Naive thymus-derived CD4-positive, alpha-beta T cell (primary cell): ENCODE measurements around the gene RERE. TPM values are rescaled to one million over a fixed set of nuclear protein-coding genes. Genes with fewer than 3 reads are reported as not detected.

Experiments
- ATAC-seq: fragments of 150-1000 bp; cut with Tn5 transposase; 2 replicates; pipeline ENCODE4 v1.10.0; 2021; ENCODE audit warnings: mild to moderate bottlenecking, moderate library complexity
- CTCF ChIA-PET: fragments of 350-600 bp; sonication (Branson Sonifier 250); formaldehyde crosslinking; loops from one replicate; lab custom pipeline; 2021; ENCODE audit warnings: antibody characterized with exemption; lab: Charles Lee
- POLR2A ChIA-PET: fragments of 350-600 bp; sonication (Branson Sonifier 250); formaldehyde crosslinking; loops from one replicate; lab custom pipeline; 2021; ENCODE audit warnings: antibody characterized with exemption, inconsistent platforms; lab: Charles Lee
- DNase-seq, 9 donors: peaks; one replicate each; pipeline versions ENCODE4 v3.0.0 to v3.0.0-alpha.2; 2020 to 2022; ENCODE audit warnings: mixed read lengths in 1 of 9
- H3K27ac ChIP-seq: one replicate; pipeline ENCODE4 v1.7.0; 2013; ENCODE audit warnings: mild to moderate bottlenecking, low read depth, low read length, moderate library complexity
- H3K27me3 ChIP-seq, 2 donors: one replicate each; pipeline ENCODE4 v1.7.0; 2013; ENCODE audit warnings: low read length in 2 of 2, mild to moderate bottlenecking in 2 of 2, moderate library complexity in 2 of 2; ENCODE audit not compliant: control insufficient read depth in 2 of 2, insufficient read depth in 2 of 2
- H3K36me3 ChIP-seq, 3 experiments: 1 replicate in 2 of 3; 2 replicates in 1 of 3; pipeline ENCODE4 v1.7.0; 2013; ENCODE audit warnings: low read length in 3 of 3, mild to moderate bottlenecking in 3 of 3, moderate library complexity in 1 of 3; ENCODE audit not compliant: insufficient read depth in 3 of 3, control insufficient read depth in 2 of 3
- H3K4me1 ChIP-seq, 2 donors: one replicate each; pipeline ENCODE4 v1.7.0; 2013; ENCODE audit warnings: low read length in 2 of 2, mild to moderate bottlenecking in 2 of 2, moderate library complexity in 1 of 2; ENCODE audit not compliant: control insufficient read depth in 2 of 2, insufficient read depth in 2 of 2
- H3K4me3 ChIP-seq: 2 replicates; pipeline ENCODE4 v1.7.0; 2013; ENCODE audit warnings: mild to moderate bottlenecking, low read length
- H3K9me3 ChIP-seq, 3 experiments: 1 replicate in 2 of 3; 2 replicates in 1 of 3; pipeline ENCODE4 v1.7.0; 2013; ENCODE audit warnings: low read length in 3 of 3; ENCODE audit not compliant: control insufficient read depth in 2 of 3
- H3K27ac Mint-ChIP-seq, 9 donors: one replicate each; pipeline ENCODE4 v1.8.0; 2020 to 2022; ENCODE audit warnings: mixed read lengths in 9 of 9, mild to moderate bottlenecking in 8 of 9, moderate library complexity in 5 of 9, inconsistent platforms in 2 of 9
- H3K27me3 Mint-ChIP-seq, 5 donors: one replicate each; pipeline ENCODE4 v1.8.0; 2021 to 2022; ENCODE audit warnings: mixed read lengths in 5 of 5, mild to moderate bottlenecking in 1 of 5
- H3K36me3 Mint-ChIP-seq, 5 donors: one replicate each; pipeline ENCODE4 v1.8.0; 2020 to 2022; ENCODE audit warnings: mixed read lengths in 5 of 5, mild to moderate bottlenecking in 3 of 5, inconsistent platforms in 1 of 5
- H3K4me1 Mint-ChIP-seq, 7 donors: one replicate each; pipeline ENCODE4 v1.8.0; 2020 to 2022; ENCODE audit warnings: mixed read lengths in 7 of 7, mild to moderate bottlenecking in 3 of 7, inconsistent platforms in 1 of 7
- H3K4me3 Mint-ChIP-seq, 10 donors: one replicate each; pipeline ENCODE4 v1.8.0; 2020 to 2022; ENCODE audit warnings: mild to moderate bottlenecking in 10 of 10, mixed read lengths in 10 of 10, moderate library complexity in 6 of 10, inconsistent platforms in 2 of 10
- H3K9me3 Mint-ChIP-seq, 11 donors: one replicate each; pipeline ENCODE4 v1.8.0; 2020 to 2022; ENCODE audit warnings: mixed read lengths in 11 of 11, mild to moderate bottlenecking in 4 of 11, inconsistent platforms in 1 of 11, moderate library complexity in 1 of 11
- intact Hi-C, 2 donors: fragments of 100-400 bp; cut with micrococcal nuclease; formaldehyde crosslinking; loops; one replicate each; pipeline ENCODE4 v1.15.1; 2023
- polyA plus RNA-seq, 2 donors: library from polyadenylated mRNA; unstranded; fragments of 300-500 nt; fragmentation: Illumina TruSeq; gene quantifications; one replicate each; pipeline ENCODE4 v1.2.3, GENCODE V29; 2021
- total RNA-seq, 6 experiments: library from RNA in 5 of 6; stranded (reverse) in 5 of 6; gene quantifications; 1 replicate in 5 of 6; 2 replicates in 1 of 6; pipeline ENCODE4 v1.2.3 and lab custom pipeline; 2021 to 2026

RERE gene
- total and polyA plus RNA-seq, 7 experiments from 2014 or later = 7.3 to 114 (median 106) TPM

DNA sequence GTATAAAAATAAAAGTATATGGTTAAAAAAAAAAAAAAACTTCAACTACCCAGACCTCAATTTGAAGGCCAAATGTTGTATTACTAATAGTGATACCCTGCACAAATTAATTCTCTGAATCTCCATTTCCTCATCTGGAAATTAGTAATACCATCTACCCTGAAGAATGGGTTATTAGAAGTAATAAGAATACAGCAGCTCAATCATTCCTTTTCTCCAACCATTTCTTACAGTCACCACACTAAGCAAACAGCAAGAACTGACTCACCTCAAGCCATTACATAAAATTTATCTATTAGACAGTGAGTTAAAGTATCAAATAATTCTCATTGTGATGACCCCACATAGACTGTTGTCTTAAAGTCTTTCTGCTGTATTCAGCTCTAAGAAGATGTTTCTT, 39.6 kb downstream of the RERE start:
- H3K9me3 ChIP-seq = no peaks in the 10 kb centered on the region
- Mint-ChIP-seq H3K4me3 (no peak overlapping the region), H3K9me3 (peaks cover 0 to 3% (median 0%) of the 10 kb centered on the region in 11 donors), H3K27me3 (no peaks in the 10 kb centered on the region), H3K27ac (no peak overlapping the region), H3K4me1 (peaks cover 0 to 25% (median 20%) of the 10 kb centered on the region in 7 donors), H3K36me3 (peaks cover 0 to 10% (median 4%) of the 10 kb centered on the region in 5 donors)
- no peaks in the 10 kb centered on the region for H3K4me1 ChIP-seq
- no peaks in the 10 kb centered on the region for H3K27me3 ChIP-seq
- ChIA-PET CTCF (no interaction called here), POLR2A (no interaction called here)
- no peaks in the 10 kb centered on the region for H3K36me3 ChIP-seq
- intact Hi-C loops = no loop called here
- DNase-seq (no peak), ATAC-seq (no peak)
- H3K27ac ChIP-seq = no peak overlapping the region
- no peak overlapping the region for H3K4me3 ChIP-seq

DNA sequence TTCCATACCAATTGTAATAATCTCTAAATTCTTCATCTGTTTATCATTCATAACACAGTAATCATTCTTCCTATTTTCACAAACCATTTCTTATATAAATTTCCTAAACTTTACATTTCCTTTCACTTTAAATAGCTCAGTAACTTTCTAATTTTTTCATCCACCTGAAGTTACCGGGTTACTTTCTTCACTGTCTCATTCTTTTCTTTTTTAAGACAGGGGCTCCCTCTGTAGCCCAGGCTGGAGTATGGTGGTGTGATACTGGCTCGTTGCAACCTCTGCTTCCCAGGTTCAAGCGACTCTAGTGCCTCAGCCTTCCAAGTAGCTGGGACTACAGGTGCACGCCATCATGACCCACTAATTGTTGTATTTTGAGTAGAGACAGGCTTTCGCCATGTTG, 41.3 kb downstream of the RERE start:
- intact Hi-C loops = no loop called here
- DNase-seq (no peak), ATAC-seq (no peak)
- no peak overlapping the region for H3K4me3 Mint-ChIP-seq
- H3K36me3 ChIP-seq = no peaks in the 10 kb centered on the region
- H3K9me3 ChIP-seq = no peaks in the 10 kb centered on the region
- peaks cover 0 to 3% (median 0%) of the 10 kb centered on the region in 11 donors for H3K9me3 Mint-ChIP-seq
- POLR2A ChIA-PET = no interaction called here
- H3K4me3 ChIP-seq = no peak overlapping the region
- no peak overlapping the region for H3K27ac ChIP-seq
- H3K27ac Mint-ChIP-seq = peak overlapping the region in 1 of 9 donors; percentile 18
- no peaks in the 10 kb centered on the region for H3K4me1 ChIP-seq
- no peaks in the 10 kb centered on the region for H3K27me3 Mint-ChIP-seq
- H3K4me1 Mint-ChIP-seq = peaks cover 0 to 11% (median 9%) of the 10 kb centered on the region in 7 donors
- H3K27me3 ChIP-seq = no peaks in the 10 kb centered on the region
- peaks cover 0 to 10% (median 4%) of the 10 kb centered on the region in 5 donors for H3K36me3 Mint-ChIP-seq
- CTCF ChIA-PET = interaction anchor here (1.1 to 1.3 kb wide), 2 partner anchors 73 to 104 kb away, joined by 3 to 5 read pairs; no protein-coding TSS in a partner anchor

DNA sequence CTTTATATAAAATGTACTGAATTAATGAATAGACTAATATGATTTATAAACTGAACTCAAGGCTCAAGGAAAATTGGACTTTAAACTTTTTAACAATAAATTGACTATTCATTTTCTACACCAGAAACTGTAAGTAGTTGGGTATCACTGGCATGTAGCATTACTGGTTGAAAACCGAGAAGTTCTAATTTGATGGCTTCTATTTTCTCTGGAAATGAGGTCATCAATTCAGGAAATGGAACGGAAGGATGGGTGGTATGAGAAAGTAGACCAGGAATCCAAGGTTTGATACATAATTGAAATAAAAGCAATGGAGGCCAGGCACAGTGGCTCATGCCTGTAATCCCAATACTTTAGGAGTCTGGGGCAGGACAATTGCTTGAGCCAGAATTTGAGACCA, 50.4 kb downstream of the RERE start:
- Mint-ChIP-seq H3K27me3 (no peaks in the 10 kb centered on the region), H3K9me3 (no peaks in the 10 kb centered on the region), H3K27ac (no peak overlapping the region), H3K4me3 (no peak overlapping the region), H3K4me1 (peaks cover 5 to 15% (median 9%) of the 10 kb centered on the region in 7 donors), H3K36me3 (peaks cover 0 to 18% (median 4%) of the 10 kb centered on the region in 5 donors)
- Histone ChIP-seq H3K27ac (no peak overlapping the region), H3K27me3 (no peaks in the 10 kb centered on the region), H3K9me3 (no peaks in the 10 kb centered on the region), H3K36me3 (no peaks in the 10 kb centered on the region), H3K4me1 (no peaks in the 10 kb centered on the region), H3K4me3 (no peak overlapping the region)
- no peak for DNase-seq
- intact Hi-C loops = no loop called here
- ATAC-seq = no peak
- POLR2A ChIA-PET = no interaction called here
- CTCF ChIA-PET = no interaction called here

DNA sequence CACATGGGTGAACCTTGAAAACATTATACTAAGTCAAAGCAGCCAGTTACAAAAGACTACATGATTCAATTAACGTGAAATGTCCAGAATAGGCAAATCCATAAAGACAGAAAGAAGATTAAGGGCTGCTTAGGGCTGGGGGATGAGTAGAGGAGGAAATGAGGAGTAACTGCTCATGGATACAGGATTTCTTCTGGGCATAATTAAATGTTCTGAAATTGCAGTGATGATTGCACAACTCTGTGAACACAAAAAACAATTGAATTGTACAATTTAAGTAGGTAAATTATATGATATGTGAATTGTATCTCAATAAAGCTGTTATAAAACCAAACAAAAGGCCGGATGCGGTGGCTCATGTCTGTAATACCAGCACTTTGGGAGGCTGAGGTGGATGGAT, 52.2 kb downstream of the RERE start:
- H3K27ac ChIP-seq = no peak overlapping the region
- POLR2A ChIA-PET = no interaction called here
- ATAC-seq = no peak

DNA sequence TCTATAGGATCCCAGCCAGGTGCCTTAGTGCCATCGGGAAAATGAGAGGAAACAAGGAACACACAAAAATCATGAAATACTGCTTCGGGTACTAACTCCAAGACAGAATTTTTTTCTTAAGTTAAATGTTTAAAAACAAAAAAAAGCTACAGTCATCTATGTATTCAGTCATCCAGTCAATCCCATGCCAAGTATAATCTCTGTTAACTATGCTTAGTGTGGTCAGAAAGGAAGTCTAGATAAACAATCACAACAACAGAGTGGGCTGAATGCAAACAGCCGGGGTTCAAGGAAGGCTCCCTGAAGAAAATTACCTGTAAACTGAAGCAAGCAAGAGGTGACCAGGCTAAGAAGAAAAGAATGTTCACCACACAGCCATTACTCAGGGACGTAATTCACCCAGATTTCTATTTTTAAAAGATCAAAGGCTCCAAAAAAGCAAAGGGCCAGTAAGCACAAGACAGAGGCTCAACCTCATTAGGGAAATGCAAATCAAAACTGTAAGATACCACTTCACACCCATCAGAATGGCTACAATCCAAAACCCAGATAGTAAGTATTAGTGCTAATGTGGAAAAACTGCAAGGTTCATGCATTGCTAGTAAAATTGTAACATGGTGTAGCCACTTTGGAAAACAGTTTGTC, 53.0 kb downstream of the RERE start:
- H3K4me3 ChIP-seq = no peak overlapping the region
- H3K36me3 ChIP-seq = no peaks in the 10 kb centered on the region
- H3K4me1 ChIP-seq = no peaks in the 10 kb centered on the region
- H3K27ac ChIP-seq = no peak overlapping the region
- POLR2A ChIA-PET = no interaction called here
- H3K27me3 Mint-ChIP-seq = no peaks in the 10 kb centered on the region
- H3K27me3 ChIP-seq = no peaks in the 10 kb centered on the region
- peaks cover 8 to 22% (median 12%) of the 10 kb centered on the region in 7 donors for H3K4me1 Mint-ChIP-seq
- CTCF ChIA-PET = interaction anchor here (0.6 kb wide), 1 partner anchor 917 kb away, joined by 3 read pairs; no protein-coding TSS in a partner anchor
- DNase-seq = no peak
- peak overlapping the region in 1 of 9 donors; percentile 16 for H3K27ac Mint-ChIP-seq
- no peak for ATAC-seq
- no peak overlapping the region for H3K4me3 Mint-ChIP-seq
- intact Hi-C loops = no loop called here
- H3K36me3 Mint-ChIP-seq = peaks cover 0 to 33% (median 8%) of the 10 kb centered on the region in 5 donors
- H3K9me3 ChIP-seq = no peaks in the 10 kb centered on the region
- H3K9me3 Mint-ChIP-seq = no peaks in the 10 kb centered on the region

More for the DNA sequence above, 52.2 kb downstream of the RERE start:
- no peak overlapping the region for H3K4me3 Mint-ChIP-seq
- CTCF ChIA-PET = no interaction called here
- Histone ChIP-seq H3K4me1 (no peaks in the 10 kb centered on the region), H3K9me3 (no peaks in the 10 kb centered on the region), H3K27me3 (no peaks in the 10 kb centered on the region), H3K4me3 (no peak overlapping the region), H3K36me3 (no peaks in the 10 kb centered on the region)
- no peaks in the 10 kb centered on the region for H3K27me3 Mint-ChIP-seq
- H3K36me3 Mint-ChIP-seq = peaks cover 0 to 27% (median 7%) of the 10 kb centered on the region in 5 donors
- no peak overlapping the region for H3K27ac Mint-ChIP-seq
- intact Hi-C loops = no loop called here
- no peak for DNase-seq
- no peaks in the 10 kb centered on the region for H3K9me3 Mint-ChIP-seq
- H3K4me1 Mint-ChIP-seq = peaks cover 6 to 19% (median 12%) of the 10 kb centered on the region in 7 donors

DNA sequence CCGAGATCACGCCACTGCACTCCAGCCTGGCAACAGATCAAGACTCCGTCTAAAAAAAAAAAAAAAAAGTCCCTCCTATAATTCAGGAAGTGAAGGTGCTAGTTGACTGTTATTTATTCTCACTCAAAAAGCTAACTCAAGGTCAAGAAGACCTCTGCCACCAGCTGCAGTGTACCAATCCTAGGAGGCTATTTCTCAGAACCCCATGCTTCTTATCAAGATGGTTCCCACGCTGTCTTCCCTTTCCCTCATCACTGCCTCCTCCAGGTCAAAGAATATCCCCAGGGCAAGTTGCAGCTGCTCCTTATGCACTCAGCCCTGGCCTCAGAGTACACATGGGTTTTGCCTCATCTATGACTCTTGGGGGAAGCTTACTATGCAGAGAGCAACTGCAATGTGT, 53.6 kb downstream of the RERE start:
- Mint-ChIP-seq H3K36me3 (peaks cover 0 to 33% (median 8%) of the 10 kb centered on the region in 5 donors), H3K27ac (peak overlapping the region in 1 of 9 donors; percentile 16), H3K4me3 (no peak overlapping the region), H3K4me1 (peaks cover 8 to 22% (median 12%) of the 10 kb centered on the region in 7 donors), H3K9me3 (no peaks in the 10 kb centered on the region), H3K27me3 (no peaks in the 10 kb centered on the region)
- ChIA-PET POLR2A (no interaction called here), CTCF (interaction anchor here (0.6 kb wide), 1 partner anchor 917 kb away, joined by 3 read pairs; no protein-coding TSS in a partner anchor)
- Histone ChIP-seq H3K4me1 (no peaks in the 10 kb centered on the region), H3K27me3 (no peaks in the 10 kb centered on the region), H3K9me3 (no peaks in the 10 kb centered on the region), H3K4me3 (no peak overlapping the region), H3K36me3 (no peaks in the 10 kb centered on the region), H3K27ac (no peak overlapping the region)
- intact Hi-C loops = no loop called here
- ATAC-seq (no peak), DNase-seq (no peak)

DNA sequence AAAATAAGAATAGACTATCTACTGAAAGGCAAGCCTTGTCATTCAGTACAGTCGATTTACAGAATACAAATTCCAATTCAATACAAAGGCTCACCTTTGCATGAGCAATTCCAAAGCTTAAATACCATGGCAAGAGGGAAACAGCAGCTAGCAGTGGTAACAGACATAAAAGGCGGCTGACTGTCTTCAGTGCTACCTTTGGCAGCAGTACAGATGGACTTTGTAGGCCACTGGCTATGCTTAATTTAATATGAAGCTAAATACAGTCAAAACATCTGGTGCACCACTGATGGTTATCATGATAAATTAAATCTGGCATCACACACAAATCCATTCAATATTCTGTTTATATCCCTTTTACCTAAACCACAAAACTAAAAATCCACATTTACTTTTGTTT, 62.4 kb downstream of the RERE start:
- Histone ChIP-seq H3K9me3 (no peaks in the 10 kb centered on the region), H3K4me1 (no peaks in the 10 kb centered on the region), H3K27me3 (no peaks in the 10 kb centered on the region), H3K36me3 (no peaks in the 10 kb centered on the region), H3K4me3 (no peak overlapping the region), H3K27ac (no peak overlapping the region)
- DNase-seq = no peak
- no peak for ATAC-seq
- peaks cover 10 to 58% (median 34%) of the 10 kb centered on the region in 7 donors for H3K4me1 Mint-ChIP-seq
- intact Hi-C loops = no loop called here
- H3K27ac Mint-ChIP-seq = no peak overlapping the region
- H3K9me3 Mint-ChIP-seq = no peaks in the 10 kb centered on the region
- CTCF ChIA-PET = no interaction called here
- POLR2A ChIA-PET = no interaction called here
- H3K27me3 Mint-ChIP-seq = no peaks in the 10 kb centered on the region
- no peak overlapping the region for H3K4me3 Mint-ChIP-seq
- H3K36me3 Mint-ChIP-seq = peaks cover 0 to 14% (median 4%) of the 10 kb centered on the region in 5 donors
